ENCODE data around the gene TSPEAR. TPM values are rescaled to one million over a fixed set of nuclear protein-coding genes. Genes with fewer than 3 reads are reported as not detected.

The TSPEAR gene
- total RNA-seq, 2 donors from 2014 or later: 0.85 TPM; not detected in 1

DNA sequence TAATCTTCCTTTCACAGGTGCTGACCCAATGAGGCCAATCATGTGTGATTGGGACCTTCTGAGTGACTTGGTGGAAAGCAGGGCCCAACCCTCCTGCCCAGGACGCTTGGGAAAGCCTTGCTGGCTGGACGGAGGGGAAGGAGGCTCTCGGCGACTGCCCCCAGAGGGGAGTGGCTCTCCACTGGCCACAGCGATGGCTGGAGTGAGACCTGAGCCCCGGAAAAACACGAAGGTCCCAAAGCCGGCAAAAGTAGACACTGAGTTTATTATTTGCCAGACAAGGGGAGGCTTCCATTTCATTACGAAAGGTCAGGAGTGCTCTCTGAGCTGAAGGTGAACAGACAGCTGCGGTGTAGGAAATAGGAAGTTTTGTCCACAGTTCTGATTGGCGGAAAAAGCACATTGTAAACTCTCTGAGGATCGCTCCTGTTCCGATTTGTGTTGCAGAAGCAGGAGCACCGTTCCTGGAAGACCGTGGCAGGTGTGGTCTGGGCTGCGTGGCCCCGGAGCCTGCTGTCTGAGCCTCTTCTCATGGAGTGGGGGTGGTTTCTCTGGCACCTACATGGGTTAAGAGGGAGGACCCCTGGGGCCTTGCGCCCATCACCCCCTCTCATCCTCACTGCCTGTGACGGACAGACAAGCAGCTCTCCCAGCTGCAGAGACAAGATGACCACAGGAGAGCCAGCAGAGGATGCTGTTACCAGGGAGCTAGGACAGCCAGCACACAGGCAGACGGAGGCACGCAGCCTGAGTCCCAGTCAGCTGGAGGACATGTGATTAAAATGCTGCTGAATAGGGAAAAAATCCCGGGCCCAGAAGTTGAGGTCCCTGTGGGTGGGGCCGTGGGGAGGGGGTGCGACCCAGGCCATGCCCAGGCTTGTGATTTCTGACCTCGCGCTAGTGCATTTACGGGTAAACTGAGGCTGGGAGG is 212.8 kb downstream of the TSPEAR start:
- WGBS: 70% methylated on average over 27 of the region's 27 CpGs
- DNase-seq (ENCODE audit: low spot score): no peak
- TF ChIP-seq POLR2AphosphoS5 (IDR thresholded peaks at IDR 0.05): no peak
- TF ChIP-seq, protein P1, sequence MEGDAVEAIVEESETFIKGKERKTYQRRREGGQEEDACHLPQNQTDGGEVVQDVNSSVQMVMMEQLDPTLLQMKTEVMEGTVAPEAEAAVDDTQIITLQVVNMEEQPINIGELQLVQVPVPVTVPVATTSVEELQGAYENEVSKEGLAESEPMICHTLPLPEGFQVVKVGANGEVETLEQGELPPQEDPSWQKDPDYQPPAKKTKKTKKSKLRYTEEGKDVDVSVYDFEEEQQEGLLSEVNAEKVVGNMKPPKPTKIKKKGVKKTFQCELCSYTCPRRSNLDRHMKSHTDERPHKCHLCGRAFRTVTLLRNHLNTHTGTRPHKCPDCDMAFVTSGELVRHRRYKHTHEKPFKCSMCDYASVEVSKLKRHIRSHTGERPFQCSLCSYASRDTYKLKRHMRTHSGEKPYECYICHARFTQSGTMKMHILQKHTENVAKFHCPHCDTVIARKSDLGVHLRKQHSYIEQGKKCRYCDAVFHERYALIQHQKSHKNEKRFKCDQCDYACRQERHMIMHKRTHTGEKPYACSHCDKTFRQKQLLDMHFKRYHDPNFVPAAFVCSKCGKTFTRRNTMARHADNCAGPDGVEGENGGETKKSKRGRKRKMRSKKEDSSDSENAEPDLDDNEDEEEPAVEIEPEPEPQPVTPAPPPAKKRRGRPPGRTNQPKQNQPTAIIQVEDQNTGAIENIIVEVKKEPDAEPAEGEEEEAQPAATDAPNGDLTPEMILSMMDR (IDR thresholded peaks at IDR 0.05): no peak
- no peak for TF ChIP-seq POLR2A (IDR thresholded peaks at IDR 0.05)
- Histone ChIP-seq H3K27me3 (replicated peaks; ENCODE audit: insufficient read depth) (peaks cover 12% of the 10 kb centered on the region), H3K4me3 (no peak overlapping the region), H3K4me1 (replicated peaks) (no peaks in the 10 kb centered on the region), H3K27ac (no peak overlapping the region), H3K36me3 (no peaks in the 10 kb centered on the region), H3K9me3 (no peaks in the 10 kb centered on the region)
- intact Hi-C loops (cut with DNase I): no loop called here

DNA sequence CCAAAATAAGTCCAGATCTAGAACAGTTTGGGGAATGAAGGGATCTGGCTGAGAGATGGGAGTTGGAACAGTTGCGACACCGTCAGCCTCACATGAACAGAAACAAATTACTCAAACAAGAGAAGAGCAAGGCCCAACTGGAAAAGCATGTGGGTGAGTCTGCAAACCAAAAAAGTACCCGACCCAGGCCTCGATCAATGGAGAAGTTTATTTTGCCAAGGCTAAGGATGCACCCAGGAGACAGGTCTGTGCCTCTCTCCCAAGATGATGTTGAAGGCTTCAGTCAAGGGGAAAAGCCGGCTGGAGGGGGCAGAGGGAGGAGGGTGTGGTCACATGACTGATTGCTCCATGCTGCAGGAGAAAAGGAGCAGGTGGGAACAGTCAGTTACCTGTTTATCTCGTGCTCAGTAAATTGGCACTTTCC is 213.7 kb downstream of the TSPEAR start:
- no peak for DNase-seq (ENCODE audit: low spot score)
- WGBS: 68% methylated on average over 6 of the region's 6 CpGs
- Histone ChIP-seq H3K36me3 (no peaks in the 10 kb centered on the region), H3K27ac (no peak overlapping the region), H3K27me3 (replicated peaks; ENCODE audit: insufficient read depth) (peaks cover 12% of the 10 kb centered on the region), H3K9me3 (no peaks in the 10 kb centered on the region), H3K4me1 (replicated peaks) (no peaks in the 10 kb centered on the region), H3K4me3 (no peak overlapping the region)
- TF ChIP-seq, protein P1 (IDR thresholded peaks at IDR 0.05): no peak
- TF ChIP-seq POLR2A (IDR thresholded peaks at IDR 0.05) (no peak), POLR2AphosphoS5 (IDR thresholded peaks at IDR 0.05) (no peak)
- intact Hi-C loops (cut with DNase I): no loop called here

DNA sequence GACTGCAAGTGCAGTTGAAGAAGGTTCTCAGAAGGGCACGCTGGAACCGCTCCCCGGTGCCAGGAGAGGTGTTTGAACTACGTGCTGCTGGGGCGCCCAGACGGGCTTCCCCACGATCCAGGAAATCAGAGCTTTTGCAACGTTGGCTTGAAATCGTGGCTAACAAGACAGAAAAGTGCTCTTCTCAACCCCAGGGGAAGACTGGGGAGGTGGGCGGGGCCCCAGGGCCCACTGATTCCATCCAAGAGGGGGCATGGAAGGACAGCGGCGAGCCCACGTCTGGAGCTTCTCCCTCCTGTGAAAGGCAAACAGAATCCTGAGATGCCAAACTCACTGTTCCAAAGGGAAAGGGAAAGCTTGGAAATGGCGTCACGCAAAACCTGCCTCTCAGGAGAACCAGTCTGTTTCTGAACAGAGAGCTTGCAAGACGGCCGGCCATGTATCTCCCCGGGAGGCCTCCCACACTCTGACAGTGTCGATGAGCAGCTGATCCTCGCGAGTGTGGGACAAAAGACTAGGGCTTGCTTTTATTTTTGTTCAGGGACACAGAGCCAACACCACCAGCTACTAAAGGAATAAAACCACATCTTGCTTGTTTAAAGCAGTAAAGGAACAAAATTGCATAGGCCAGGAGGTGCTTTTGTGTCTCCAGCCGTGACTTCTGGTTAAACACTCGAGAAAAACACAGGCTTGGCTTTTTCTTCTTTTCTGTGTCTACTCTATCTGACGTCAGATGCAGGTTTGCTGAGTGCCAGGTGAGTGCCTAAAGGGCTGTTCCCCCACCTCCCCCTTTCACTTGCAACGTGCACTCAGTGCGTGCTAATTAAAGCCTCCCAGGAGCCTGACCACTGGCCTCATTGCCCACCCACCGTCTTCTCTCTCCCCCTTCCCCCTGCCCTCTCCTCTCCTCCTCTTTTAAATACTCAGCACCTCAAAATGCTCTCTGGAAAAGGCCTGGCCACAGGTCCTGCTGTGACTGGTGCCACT is 214.5 kb downstream of the TSPEAR start:
- DNase-seq (ENCODE audit: low spot score): no peak
- H3K36me3 ChIP-seq: no peaks in the 10 kb centered on the region
- no peaks in the 10 kb centered on the region for H3K4me1 ChIP-seq (replicated peaks)
- H3K9me3 ChIP-seq: no peaks in the 10 kb centered on the region
- H3K27me3 ChIP-seq (replicated peaks; ENCODE audit: insufficient read depth): peaks cover 12% of the 10 kb centered on the region
- H3K4me3 ChIP-seq: no peak overlapping the region
- H3K27ac ChIP-seq: no peak overlapping the region
- intact Hi-C loops (cut with DNase I): no loop called here
- WGBS: 38% methylated on average over 27 of the region's 27 CpGs
- TF ChIP-seq, protein P1 (IDR thresholded peaks at IDR 0.05): no peak
- TF ChIP-seq POLR2A (IDR thresholded peaks at IDR 0.05) (no peak), POLR2AphosphoS5 (IDR thresholded peaks at IDR 0.05) (no peak)

DNA sequence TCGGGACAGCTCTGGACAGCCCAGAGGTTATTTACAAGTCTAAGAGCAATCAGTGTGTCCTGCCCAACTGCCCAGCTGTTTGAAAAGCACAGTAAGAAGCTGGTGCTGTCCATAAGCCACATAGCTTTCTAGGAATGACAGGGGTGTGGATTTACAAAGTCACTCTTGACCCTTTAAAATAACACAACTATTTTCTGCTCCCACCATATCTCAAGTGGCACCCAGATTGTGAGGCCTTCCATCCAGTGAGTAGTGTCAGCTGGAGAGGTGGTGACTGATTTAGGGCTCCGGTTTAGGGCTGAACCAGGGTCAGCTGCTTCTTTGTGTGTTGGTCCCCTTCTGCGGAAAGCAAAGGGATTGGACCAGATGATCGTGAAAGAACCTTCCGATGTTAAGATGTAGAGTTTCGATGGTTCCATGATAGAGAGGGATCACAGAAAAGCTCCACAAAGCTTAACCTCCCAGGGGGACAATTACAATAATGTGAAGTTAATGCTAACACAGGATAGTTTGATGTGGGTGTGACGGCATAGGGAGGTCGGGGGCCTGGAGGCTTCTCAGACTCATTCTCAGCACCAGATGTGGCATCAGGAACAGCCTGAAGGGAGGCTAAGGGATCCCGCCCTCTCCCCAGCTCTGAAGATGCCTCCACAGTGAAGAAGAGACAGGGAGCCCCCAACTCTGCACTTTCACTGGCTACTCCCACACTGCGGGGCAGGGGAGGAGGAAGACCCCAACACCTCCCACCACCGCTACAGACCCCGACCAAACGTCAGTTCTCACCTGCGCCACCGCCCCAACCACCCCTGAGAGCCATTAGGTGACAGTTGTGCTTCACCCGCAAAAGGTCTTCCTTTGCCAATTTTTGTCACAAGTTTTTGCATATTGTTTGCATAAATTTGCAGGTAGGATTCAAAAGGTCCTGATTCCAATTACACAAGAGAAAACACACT is 215.5 kb downstream of the TSPEAR start:
- Histone ChIP-seq H3K27ac (no peak overlapping the region), H3K4me1 (replicated peaks) (no peaks in the 10 kb centered on the region), H3K27me3 (replicated peaks; ENCODE audit: insufficient read depth) (peaks cover 12% of the 10 kb centered on the region), H3K9me3 (no peaks in the 10 kb centered on the region), H3K4me3 (no peak overlapping the region), H3K36me3 (no peaks in the 10 kb centered on the region)
- DNase-seq (ENCODE audit: low spot score): no peak
- WGBS: 85% methylated on average over 16 of the region's 16 CpGs
- TF ChIP-seq POLR2AphosphoS5 (IDR thresholded peaks at IDR 0.05) (no peak), POLR2A (IDR thresholded peaks at IDR 0.05) (no peak)
- TF ChIP-seq, protein P1 (IDR thresholded peaks at IDR 0.05): no peak
- intact Hi-C loops (cut with DNase I): no loop called here

All from prostate gland (tissue), 2 donors.